Activated CD4-positive, alpha-beta T cell treated with anti-CD3 and anti-CD28 coated beads for 4 hours (primary cell): ENCODE data around the gene MTOR.
A peak's percentile ranks its signal among the peaks of the same experiment; 100 is the strongest.

Source experiments
- DNase-seq, 2 donors: peaks; one replicate each; pipeline ENCODE4 v3.0.0-alpha.2; 2020

Gene MTOR

DNA sequence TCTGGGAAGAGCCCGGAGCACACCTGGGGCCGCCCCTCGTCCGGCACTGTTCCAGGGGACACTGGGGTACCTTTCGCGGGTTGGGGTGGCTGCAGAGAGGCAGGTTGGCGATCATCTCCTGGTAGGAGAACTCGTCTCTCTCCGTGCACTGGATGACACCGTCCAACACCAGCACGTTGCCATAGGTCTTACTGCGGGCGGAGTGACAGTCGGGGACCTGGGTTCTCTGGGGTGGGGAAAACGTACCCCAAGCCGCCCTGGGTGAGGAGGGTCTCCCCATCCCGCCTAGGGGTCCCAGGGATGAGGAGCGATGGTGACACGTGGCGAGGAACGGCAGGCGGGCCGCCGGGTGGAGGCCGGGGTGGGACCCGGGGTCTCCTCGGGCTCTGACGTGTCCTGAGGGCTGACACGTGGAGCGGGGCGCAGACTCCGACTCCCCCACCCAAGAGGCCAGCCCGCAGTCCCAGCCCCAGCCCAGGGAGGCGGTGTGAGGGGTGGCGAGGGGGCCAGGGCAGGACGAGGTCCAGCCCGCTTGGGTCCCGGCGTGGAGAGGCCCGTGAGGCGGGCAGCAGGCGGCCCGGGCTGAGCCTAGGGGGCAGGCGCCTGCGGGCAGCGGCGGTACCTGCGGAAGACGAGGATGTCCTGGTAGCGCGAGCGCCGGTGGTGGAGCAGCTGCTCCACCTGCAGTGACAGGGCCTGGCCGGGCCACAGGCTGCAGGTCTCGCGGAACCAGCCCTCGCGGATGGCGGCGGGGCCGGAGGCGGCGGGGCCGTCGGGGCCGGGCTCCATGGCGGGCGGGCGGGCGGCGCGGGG lies 203.0 kb downstream of the MTOR start:
- DNase-seq = peak in 1 of 2 donors; percentile 46

DNA sequence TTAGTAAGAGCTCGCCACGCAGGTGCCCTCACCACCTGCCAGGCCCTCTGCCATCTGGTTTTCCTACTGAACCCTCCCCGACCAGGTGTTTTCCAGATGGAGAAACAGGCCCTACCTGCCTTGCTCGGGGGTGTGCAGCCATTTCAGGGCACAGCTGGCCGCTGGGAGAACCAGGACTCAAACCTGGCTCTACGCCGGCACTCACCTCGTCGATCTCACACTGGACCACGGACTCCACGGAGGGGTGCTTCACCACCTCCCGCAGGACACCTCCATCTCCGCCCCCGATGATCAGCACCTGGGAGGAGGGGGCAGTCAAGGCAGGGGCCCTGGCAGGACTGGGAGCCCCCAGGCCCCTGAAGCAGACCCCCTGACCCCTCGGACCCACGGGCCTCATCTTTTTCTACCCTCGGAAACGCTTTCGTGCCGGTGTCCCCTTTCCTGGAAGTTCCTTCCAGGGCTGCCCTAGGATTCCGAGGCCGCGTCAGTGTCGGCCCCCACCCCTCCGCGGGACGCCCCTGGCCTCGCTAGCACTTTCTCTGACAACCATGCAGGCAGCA lies 203.7 kb downstream of the MTOR start:
- DNase-seq = no peak

DNA sequence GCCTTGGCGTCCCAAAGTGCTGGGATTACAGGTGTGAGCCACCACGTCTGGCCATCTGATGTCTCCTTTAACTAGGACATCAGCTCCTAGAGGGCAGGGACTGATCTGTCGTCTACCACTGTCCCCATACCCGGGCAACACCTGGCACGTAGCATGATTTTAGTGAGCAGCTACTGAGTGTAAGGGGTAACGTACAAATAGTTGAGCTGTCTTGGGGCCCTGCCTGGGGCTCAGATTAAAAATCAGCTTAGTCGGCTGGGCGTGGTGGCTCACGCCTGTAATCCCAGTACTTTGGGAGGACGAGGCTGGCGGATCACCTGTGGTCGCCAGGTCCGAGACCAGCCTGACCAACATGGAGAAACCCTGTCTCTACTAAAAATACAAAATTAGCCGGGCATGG lies 204.3 kb downstream of the MTOR start:
- no peak for DNase-seq

DNA sequence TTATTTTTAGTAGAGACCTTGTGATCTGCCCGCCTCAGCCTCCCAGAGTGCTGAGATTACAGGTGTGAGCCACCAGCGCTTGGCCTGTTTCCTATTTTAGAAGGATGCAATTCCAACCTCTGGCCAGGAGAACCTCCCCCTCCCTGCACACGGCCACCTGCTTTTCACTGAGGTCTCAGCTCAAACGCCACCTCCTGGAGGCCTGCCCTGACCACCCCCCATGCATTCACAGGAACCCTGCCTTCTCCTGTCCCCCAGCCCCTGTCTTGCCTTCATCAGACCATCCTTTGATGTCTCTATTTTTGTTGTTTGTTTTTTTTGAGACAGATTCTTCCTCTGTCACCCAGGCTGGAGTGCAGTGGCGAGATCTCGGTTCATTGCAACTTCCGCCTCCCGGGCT lies 204.9 kb downstream of the MTOR start:
- DNase-seq = no peak
